NCI-H1092 treated with DMSO at 0.1 percent for 48 hours (cell line): Measurements from ENCODE around the gene MORN1.

Source experiments
- DNase-seq: peaks from one replicate; lab custom pipeline; 2025; lab: John Stamatoyannopoulos, UW

The MORN1 gene

DNA sequence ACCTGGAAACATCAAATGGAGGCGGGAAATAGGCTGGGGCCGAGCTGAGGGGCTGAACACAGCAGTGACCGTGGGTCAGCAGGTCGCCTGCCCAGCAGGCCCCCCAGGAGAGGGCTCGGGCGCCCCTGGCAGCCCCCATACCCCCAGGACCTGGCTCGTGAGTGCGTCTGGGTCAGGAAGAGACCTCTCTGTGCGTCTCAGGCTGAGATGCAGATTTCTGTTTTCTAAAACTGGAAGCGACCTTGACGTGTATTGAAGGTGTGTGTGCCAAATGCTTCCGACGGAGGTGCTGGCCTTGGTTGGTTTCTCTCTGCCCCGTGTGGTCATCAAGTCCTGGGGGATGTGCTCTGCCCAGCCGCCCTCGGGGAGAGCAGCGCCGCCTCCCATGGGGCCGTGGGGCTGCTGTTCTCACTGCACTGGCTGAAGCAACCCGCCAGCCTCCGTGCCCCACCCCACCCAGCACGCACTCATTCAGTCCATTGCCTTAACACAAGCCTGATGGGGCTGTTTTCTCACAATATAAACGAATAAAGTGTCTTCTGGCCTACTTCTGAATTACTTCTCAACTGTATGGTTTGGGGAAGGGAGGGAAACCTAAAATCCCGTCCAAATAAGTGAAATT lies 13.6 kb upstream of the MORN1 start:
- DNase-seq: no peak

- no peak for DNase-seq
Observed at GRCh38 chr1:2404142-2404889, 13.0 kb upstream of the MORN1 start.

- no peak for DNase-seq
Observed at GRCh38 chr1:2403273-2403672, 11.9 kb upstream of the MORN1 start.

- DNase-seq: no peak
Observed at GRCh38 chr1:2402420-2402819, 11.1 kb upstream of the MORN1 start.

- no peak for DNase-seq
Observed at GRCh38 chr1:2400950-2401649, 9.7 kb upstream of the MORN1 start.

DNA sequence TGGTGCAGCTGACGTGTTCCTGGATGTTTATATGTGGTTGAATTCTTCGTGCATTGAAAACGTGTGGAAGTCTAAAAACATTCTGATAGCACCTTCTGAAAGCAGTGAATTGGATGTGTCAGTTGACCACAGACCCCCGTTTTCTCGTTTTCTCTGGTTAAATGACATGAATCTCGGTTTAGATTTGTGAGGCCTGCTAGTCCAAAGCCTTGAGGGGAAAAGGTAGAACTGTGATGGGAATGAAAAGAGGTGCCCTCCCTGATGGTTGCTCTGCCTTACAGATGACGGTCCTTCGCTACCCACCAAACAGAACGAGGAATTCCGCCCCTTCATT lies 9.2 kb upstream of the MORN1 start:
- no peak for DNase-seq

DNA sequence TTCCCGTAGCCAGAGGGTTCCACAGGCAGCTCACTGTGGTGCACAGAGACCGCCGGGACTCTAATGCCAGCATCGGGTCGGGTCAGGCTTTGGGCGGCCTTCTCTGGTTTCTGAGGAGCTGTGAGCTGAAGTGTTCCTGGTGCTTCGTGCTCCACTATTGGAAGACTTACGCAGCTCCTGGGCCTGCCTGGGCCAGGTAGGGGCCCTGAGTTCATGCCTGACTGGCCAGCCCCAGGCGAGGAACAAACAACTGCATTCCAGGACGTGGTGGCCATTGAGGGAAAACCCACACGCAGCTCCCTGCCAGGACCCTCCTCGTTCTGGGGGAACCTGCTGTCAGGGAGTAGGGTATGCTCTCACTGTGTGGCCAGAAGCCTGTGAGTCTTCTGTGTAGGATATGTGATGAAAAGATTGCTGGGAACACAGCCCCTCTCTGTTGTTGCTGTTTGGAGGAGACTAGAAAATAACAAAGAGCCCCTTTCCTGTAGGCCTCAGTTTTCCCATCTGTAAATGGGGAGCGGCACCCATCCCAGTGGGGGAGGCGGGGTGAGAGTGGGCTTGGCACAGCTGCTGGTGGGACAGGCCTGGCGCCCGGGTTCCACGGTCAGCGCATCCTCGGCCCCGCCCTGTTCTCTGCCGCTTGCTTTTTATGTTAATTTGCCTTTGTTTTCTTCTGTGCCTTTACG lies 8.7 kb upstream of the MORN1 start:
- no peak for DNase-seq

DNA sequence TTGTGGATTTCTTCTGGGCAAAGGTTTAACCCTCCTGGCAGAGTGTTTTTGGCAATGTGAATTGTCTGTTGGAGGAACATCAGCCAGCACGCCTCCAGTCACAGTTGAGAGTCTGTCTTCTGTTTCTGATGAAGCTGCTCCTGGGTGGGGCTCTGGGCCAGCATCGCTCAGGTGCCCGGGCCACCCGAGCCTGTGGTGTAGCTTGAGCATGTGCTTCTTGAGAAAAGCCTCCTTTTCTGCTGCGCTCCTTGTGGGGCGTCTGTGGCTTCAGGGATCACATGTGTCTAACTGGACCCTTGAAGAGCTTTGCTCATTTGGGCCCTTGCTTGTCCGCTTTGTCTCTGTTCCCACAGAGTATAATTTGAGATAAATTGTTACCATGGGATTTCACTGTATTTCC lies 7.5 kb upstream of the MORN1 start:
- DNase-seq: no peak

- no peak for DNase-seq
Observed at GRCh38 chr1:2397007-2397679, 5.8 kb upstream of the MORN1 start.

DNA sequence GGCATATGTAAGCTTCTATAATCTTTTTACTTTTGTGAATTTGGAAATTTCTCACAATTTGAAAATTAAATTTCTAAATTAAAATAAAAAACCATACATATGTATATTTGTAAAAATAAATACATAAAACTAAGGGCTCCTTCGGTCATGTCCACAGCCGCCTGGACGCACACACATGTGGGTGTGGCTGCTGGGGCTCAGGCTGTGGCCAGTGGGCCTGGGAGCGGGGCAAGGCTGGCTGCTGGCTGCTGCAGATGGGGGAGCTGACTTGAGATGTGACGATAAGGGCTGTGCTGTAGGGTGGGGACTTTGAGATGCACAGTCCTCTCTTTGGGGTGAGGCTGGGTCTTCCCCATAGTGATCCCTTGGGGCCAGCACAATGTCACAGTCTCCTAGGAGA lies 5.1 kb upstream of the MORN1 start:
- DNase-seq: no peak

GRCh38 chr1:2396059-2396458 lies 4.7 kb upstream of the MORN1 start:
- DNase-seq: no peak

- DNase-seq: no peak
Observed at GRCh38 chr1:2395245-2395644, 3.9 kb upstream of the MORN1 start.

DNA sequence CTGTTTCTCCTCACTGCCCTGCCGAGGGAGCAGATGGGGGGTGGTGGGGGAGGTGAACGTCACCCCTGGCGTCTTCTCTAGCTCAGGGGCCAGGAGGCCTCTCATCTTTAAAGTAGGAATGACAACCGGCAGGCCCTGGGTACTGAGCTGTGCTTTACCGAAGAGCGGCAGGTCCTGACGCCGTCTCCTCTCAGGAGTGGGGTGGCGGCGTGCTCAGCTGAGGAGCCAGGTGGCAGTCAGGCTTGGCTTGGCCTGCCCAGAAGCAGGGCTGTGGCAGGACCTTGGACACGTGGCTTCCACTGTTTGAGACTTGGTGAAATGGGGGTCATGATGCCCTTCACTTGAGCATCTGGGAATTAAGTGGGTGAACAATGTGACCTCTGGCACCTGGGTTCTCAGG lies 3.4 kb upstream of the MORN1 start:
- no peak for DNase-seq

GRCh38 chr1:2394220-2394619 lies 2.9 kb upstream of the MORN1 start:
- DNase-seq: no peak

GRCh38 chr1:2393471-2393877 lies 2.1 kb upstream of the MORN1 start:
- DNase-seq: no peak

- no peak for DNase-seq
Observed at GRCh38 chr1:2392686-2393085, 1.3 kb upstream of the MORN1 start.

GRCh38 chr1:2391931-2392509 lies 666 bp upstream of the MORN1 start:
- no peak for DNase-seq

- no peak for DNase-seq
Observed at GRCh38 chr1:2389644-2390043, 1.7 kb downstream of the MORN1 start.

DNA sequence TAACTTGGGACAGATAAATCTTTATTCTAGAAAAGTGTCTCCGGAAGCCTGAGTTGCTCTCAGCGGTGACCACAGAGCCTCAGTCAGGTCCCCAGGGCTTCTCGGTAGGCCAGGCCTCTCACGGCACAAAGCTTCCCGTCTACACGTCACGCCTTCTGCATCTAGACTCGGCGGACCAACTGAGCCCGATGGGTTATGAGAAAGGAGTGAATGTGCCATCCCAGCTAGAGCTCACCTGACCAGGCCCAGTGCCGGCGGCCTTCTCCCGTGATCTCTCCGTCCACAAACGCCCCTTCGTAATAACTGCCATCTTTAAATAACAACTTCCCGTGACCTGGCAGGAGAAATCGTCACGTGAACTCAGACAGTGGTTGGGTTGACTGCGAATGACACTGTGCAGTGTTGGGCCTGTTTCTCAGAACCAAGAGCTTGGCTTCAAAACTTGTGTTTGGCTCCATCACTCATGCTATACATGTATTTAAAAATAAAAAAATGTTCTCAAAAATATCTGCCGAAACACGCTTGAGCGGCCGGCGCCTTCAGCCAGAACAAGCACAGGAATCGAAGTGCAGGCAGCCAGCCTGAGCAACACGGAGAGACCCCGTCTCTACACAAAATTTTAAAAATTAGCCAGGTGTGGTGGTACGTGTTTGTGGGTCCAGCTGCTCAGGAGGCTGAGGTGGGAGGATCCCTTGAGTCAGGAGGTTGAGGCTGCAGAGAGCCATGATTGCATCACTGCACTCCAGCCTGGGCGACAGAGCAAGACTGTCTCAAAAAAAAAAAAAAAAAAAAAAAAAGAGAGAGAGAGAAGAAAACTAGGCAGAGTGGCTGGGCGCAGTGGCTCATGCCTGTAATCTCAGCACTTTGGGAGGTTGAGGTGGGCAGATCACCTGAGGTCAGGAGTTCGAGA lies 3.1 kb downstream of the MORN1 start:
- DNase-seq: no peak

- DNase-seq: no peak
Observed at GRCh38 chr1:2386636-2387611, 4.4 kb downstream of the MORN1 start.
